Measurements from ENCODE around the gene ITGA2.

- TF ChIP-seq EZH2 (IDR thresholded peaks at IDR 0.05; ENCODE audit: borderline replicate concordance, low read depth, low read length): no peak
- TF ChIP-seq ZNF512 (tag; IDR thresholded peaks at IDR 0.05): no peak
- TF ChIP-seq MLX (CRISPR knock-in tag; conservative IDR thresholded peaks at IDR 0.05): no peak
- TF ChIP-seq ZBTB49 (CRISPR knock-in tag; IDR thresholded peaks at IDR 0.05; ENCODE audit: borderline replicate concordance): no peak
- TF ChIP-seq COPS2 (conservative IDR thresholded peaks at IDR 0.05): no peak
- no peak for TF ChIP-seq RAD51 (IDR thresholded peaks at IDR 0.05; ENCODE audit: borderline replicate concordance, low read depth)
- TF ChIP-seq MGA (IDR thresholded peaks at IDR 0.05): no peak
- TF ChIP-seq TAF1 (IDR thresholded peaks at IDR 0.05; ENCODE audit: control insufficient read depth, extremely low read depth, insufficient read depth, low read length, severe bottlenecking): no peak
Measured at GRCh38 chr5:53008751-53009150, 19.6 kb downstream of the ITGA2 start.

All from K562 (cell line).